NCI-H1436 treated with DMSO at 0.1 percent for 48 hours (cell line): ENCODE results near the gene SNX20.

ENCODE experiments used
- DNase-seq: peaks from one replicate; lab custom pipeline; 2025; lab: John Stamatoyannopoulos, UW

Gene SNX20

DNA sequence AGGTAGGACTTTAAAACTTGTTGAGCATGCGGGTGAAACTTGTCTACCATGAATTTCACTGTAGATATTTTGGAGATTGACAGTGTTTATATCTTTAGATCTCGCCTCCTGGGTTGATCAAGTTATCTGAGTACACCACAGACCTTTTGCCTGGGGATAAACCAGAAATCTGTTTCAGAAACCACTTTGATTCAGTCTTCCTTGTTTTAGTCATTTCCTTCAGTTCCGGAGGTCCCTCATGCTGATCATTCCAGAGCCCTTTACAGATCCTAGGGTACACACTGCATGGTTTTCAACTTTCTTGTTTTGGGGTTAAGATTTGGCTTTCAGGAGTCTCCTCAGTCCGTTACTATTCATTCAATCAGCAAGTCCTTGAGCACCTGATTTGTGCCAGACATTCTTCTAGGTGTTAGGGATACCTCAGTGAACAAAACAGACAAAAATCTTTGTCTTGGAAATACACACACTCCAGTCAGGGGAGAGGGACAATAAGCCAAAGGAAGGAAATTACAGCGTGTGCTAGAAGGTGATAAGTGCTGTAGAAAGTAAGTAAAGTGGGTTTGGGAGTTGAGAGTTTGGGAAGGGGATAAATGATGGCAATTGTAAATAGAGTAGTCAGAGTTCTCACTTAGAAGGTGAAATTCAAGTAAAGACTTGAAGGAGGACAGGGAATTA is 24.5 kb upstream of the SNX20 start:
- no peak for DNase-seq

DNA sequence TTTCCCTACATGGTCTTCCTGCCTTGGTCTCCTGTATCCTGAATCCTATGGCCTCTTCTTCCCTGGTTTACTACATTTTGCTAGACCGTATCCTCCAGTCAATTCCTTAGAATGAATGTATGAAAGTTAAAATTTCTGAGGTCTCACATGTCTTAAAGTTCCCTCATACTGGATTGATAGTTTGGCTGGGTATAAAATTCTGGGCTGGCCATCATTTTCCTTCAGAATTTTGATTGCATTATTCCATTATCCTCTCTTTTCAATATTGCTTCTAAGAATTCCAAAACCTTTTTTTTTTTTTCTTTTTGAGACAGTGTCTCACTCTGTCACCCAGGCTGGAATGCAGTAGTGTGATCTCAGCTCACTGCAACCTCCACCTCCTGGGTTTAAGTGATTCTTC is 23.1 kb upstream of the SNX20 start:
- no peak for DNase-seq

DNA sequence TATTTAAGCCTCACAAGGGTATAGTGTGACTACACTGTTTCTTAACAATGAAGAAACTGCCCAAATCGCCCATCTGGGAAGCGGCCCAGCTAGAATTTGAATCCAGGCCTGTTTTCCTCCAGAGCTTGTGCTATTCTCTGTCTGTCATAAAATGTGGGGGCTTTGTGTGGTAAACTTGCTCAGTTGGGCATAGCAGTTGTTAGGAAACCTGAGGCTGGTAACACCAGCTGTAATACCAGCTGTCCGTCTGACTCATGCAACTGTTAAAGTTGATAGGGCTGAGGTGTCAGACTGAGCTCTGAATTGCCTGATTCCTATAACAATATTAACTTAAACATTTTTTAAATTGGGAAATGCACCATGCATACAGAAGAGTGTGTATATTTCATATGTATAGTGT is 21.6 kb upstream of the SNX20 start:
- no peak for DNase-seq

DNA sequence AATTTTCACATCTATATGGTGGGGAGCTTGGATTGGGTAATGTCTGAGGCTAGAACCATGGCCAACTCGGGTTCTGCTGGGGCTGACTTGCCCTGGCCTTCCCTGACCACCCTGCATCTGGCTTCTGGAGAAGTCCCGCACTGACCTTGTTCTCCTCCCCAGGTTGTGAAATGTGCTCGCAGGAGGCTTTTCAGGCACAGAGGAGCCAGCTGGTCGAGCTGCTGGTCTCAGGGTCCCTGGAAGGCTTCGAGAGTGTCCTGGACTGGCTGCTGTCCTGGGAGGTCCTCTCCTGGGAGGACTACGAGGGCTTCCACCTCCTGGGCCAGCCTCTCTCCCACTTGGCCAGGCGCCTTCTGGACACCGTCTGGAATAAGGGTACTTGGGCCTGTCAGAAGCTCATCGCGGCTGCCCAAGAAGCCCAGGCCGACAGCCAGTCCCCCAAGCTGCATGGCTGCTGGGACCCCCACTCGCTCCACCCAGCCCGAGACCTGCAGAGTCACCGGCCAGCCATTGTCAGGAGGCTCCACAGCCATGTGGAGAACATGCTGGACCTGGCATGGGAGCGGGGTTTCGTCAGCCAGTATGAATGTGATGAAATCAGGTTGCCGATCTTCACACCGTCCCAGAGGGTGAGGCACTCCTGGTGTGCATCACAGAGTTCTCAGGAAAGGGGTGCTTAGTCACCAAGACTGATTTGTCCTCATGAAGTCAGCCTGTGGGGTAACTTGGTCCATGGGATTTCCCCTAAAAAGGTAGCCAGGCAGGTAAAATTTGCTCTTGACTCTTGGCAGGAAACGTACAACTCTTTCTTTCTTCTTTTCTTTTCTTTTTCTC is 18.4 kb upstream of the SNX20 start:
- DNase-seq = no peak

DNA sequence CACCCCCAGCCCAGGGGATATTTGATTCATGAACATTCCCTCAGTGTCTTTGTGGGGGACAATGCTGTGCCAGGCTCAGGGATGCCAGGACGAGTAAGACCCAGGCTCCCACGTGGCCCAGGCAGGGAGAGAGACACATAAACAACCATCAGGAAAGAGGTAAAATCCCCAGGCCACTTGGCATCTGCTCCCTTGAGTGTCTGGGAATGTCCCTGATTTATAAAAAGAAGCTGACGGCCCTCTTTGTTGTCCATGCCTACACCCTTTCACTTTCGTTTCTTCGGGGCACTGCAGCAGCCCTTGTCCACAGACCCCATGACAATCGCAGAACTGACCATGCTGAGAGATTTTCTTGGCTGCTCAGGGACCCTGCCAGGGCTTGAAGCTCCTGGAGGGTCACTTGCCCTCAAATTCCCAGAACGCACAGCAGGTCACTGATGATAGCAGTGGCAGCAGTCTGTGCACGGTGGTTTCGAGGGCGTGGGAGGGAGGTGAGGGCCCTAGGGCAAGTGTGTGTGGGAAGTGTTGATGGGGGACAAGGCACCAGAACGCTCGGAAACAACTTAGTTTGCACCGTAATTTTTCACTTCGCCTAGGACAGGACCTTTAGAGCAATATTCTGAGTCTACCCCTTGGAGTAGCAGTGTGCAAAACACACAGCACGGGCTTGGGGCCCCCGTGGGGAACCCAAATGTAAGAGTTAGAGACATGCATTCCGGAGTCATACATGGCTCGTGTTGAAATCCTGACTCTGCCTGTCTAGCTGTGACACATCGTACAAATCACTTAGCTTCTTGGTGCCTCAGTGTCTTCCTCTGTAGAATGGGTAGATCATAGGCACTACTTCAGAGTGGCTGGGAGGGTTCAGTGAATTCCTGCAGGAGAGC is 17.0 kb upstream of the SNX20 start:
- no peak for DNase-seq

DNA sequence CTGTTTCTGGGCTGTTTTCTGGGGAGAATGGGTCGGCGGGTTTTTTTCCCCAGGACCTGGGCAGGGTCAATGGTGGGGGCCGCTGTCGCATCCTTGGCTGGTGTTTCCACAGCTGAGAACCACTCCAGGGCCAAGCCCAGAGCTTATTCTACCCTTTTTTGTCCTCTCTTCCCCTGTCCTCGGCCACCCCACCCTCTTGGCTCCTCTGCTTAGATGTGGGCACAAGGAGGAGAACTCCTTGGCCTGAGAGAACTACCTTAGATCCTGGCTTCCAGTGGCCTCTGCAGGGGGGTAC is 16.3 kb upstream of the SNX20 start:
- no peak for DNase-seq

DNA sequence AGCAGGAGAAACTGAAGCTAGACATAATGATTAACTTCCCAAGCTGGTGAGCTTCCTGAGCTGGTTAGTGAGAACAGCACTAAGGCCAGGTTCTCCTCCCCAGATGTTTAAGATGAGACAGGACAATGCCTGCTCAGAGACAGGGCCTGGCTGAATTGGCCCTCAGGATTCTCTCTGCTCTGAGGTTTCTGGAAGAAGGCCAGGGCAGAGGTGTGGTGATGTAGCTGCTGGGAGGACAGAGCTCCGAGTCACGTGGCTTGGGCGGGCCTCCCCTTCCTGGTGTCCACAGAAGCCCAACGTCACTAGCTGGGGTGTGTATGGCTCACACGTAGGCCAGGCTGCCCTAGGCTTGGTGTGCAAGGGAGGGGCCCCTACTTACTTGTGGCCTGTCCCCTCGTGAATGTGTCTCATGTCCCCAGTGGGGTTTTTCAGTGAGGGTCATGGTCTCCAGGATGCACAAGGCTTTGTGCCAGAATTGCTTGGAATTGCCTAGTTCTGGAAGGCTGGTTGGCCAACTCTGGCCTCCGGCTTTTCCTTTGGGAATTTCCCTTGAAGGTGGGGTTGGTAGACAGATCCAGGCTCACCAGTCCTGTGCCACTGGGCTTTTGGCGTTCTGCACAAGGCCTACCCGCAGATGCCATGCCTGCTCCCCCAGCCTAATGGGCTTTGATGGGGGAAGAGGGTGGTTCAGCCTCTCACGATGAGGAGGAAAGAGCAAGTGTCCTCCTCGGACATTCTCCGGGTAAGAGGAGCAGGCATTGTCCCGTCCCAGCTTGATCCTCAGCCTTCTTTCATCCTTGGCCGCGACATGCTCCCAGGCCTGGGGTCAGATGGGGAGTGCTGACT is 15.7 kb upstream of the SNX20 start:
- no peak for DNase-seq

DNA sequence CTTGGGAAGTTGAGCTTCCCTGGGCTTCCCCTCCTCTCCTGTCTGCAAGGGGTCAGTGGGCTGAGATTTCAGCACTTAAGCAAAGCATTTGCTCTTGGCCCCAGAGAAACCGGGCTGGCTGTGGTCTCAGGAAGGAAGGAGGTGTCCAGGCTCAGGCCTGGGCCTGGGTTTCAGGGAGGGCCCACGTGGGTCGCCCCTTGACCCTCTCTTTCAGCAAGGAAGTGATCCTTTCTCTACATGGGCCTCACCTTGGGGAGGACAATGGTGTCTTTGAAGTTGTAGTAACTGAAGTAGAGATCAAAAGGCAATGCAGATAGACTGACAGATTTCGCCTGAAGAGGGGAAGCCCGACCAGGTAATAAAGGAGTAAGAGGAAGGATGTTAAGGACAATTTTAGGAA is 15.0 kb upstream of the SNX20 start:
- no peak for DNase-seq

DNA sequence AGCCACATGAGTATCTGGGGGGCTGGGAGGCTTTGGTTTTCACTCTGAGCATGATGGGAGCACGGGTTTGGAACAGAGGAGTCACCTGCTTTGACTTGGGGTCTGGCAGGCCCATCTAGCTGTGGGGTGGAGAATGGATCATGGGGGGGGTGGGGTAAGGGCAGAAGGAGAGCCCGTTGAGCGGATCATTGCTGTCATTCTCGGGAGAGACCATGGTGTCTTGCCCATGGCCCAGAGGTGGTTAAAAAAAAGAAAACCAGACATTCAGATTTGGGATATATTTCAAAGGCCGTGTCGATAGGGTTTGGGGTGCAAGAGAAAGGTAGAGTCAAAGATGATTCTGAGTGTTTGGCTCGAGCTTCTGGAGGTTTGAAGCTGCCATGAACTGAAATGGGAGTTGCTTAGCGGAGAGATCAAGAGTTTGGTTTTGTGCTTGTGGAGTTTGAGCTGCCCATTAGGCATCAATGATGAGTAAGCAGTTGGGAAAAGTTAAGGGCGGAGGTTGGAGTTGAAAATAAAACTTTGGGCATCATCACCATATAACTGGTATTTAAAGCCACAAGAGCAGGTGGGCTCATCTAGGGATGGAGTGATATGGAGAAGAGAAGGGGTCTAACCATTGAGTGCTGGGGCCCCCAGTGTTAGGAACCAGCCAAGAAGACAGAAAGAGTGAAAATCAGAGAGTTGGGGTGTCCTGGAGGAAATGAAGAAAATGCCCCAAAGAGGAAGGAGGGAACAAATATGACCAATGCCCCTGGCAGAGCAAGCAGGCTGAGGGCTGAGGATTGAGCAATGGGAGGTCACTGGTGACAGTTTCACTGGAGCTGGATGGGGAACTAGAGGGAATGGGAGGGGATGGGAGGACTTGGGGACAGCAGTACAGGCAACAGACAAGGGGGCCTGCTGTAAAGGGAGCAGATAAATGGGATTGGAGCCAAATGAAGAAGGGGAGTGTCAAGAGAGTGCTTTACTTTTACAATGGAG is 14.2 kb upstream of the SNX20 start:
- no peak for DNase-seq

DNA sequence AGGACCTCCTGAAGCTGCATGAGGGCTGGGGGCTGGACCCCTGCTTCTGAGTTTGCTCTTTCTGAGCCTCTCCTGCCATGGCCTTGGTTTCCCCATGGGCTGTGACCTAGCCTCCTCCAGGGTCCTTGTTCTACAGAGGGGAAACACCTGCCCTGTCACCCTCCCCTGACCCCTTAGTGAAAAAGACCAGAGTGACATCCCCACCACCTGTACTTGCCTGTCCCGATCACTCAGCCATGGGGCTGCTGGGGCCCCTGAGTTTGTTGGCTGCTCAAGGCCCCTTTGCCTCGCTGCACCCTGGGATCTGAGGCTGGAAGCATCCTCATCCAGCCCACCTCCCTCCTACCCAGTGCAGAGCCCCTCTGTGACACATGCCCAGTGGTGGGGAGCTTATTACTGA is 13.1 kb upstream of the SNX20 start:
- no peak for DNase-seq

DNA sequence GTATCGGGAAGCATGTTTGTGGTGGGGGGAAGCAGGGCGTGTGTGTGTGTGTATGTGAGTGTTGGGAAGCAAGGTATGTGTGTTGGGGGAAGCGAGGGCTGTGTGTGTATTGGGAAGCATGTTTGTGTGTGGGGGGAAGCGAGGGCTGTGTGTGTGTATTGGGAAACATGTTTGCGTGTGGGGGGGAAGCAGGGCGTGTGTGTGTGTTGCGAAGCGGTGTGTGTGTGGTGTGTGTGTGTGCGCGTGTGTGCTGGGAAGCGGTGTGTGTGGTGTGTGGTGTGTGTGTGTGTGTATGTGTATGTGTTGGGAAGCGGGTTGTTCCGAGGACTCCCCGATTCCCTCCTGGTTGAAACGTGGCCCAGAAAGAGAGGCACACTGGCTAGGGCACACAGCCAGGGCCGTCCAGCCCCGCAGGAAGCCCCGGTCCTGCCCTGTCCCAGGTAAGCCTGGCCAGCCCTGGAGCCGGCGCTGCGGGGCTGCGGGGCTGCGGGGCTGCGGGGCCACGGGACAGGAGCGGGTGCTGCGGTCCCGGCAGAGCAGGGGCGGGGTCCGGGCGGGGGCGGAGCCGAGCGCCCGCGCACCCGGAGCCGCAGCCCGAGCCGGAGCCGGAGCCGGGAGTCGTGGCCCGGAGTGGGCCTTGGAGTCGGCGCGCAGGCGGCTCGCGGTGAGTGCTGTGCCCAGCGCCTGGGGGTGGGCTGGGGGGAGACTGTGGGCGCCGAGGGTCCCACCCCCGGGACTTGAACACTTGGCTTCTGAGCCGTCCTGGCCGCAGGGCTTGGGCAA is 12.1 kb upstream of the SNX20 start, which contains the start of gene NOD2:
Gene NOD2, plus strand, starts transcription at position 608 of the 783 bp plus-strand sequence. CDS start 5,890 bp downstream, outside the sequence.
- no peak for DNase-seq

DNA sequence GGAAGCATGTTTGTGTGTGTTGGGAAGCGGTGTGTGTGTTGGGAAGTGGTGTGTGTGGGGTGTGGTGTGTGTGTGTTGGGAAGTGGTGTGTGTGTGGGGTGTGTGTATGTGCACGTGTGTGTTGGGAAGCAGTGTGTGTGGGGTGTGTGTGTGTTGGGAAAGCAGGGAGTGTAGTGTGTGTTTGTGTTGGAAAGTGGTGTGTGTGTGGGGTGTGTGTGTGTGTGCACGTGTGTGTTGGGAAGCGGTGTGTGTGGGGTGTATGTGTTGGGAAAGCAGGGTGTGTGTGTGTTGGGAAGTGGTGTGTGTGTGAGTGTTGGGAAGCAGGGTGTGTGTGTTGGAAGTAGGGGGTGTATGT is 11.5 kb upstream of the SNX20 start:
- DNase-seq = no peak

DNA sequence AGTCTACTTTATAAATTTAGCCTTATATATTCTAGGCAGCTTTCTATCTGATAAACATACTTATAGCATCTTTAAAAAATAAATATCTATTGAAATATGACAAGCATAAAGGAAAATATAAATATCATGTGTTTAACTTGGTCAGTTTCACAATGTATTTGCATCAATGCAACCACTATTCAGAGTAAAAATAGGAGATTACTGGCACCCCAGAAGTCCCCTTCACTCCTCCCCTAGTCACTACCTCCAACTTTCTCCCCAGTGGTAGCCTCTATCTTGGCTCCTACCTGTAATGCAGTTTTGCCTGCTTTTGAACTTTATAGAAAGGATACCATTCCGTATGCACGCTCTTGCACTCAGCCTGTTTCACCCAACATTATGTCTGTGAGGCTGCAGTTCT is 9.1 kb upstream of the SNX20 start:
- no peak for DNase-seq

DNA sequence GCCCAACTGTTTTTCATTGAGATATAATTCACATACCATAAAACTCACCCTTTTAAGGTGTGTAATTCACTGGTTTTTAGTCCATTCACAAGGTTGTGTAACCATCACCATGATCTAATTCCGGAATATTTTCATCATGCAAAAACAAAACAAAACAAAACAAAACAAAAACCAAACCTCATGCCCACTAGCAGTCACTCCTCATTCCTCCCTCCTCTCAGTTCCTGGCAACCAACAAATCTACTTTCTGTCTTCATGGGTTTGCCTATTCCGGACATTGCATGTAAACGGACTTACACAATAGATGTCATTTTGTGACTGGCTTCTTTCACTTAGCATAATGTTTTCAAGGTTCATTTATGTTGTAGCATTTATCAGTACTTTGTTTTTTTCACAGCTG is 7.8 kb upstream of the SNX20 start:
- DNase-seq = no peak

DNA sequence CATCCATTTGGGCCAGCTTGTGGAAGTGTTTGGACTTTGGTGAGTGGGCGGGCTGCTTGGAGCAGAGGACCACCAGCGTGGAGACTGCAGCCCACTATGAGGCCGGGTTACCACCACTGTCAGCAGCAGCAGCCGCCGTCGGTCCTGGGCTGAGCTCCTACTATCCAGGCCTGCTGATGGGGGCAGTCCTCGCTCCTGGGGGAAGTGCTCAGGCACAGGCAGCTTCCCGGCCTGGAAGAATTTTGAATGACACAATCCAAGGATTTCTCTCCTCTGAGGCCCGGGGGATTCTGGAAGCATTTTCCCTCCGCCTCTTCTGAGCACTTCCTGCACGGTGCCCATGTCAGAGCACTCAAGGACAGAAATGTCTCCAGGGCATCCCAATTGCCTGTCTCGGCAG is 7.0 kb upstream of the SNX20 start:
- no peak for DNase-seq

DNA sequence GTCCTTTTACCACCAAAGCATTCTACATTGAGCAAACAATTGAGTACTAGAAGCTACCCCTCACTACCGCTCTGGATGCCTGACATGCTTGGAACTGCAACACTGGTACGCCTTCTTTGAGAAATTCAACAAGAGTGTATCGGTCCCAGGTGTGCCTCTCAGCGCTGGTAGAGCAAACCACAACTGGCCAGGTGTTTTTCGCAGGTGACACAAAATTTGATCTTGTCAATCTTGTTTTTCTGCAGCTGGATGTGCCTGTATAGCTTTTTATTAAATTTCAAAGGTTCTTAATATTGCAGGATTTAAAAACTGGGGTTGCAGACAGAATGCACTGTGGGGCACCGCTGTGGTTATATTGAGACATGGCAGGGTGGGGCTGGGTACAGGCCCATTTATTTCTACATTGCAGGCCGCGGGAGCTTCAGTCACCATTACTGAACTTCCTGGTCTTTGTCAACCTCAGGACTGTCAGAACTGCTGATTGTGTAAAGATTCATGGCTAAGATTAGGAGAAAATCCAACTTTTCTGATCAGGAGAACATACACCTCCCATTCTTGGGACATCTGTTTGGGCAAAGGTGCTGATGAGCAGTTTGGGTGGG is 4.5 kb upstream of the SNX20 start:
- no peak for DNase-seq

DNA sequence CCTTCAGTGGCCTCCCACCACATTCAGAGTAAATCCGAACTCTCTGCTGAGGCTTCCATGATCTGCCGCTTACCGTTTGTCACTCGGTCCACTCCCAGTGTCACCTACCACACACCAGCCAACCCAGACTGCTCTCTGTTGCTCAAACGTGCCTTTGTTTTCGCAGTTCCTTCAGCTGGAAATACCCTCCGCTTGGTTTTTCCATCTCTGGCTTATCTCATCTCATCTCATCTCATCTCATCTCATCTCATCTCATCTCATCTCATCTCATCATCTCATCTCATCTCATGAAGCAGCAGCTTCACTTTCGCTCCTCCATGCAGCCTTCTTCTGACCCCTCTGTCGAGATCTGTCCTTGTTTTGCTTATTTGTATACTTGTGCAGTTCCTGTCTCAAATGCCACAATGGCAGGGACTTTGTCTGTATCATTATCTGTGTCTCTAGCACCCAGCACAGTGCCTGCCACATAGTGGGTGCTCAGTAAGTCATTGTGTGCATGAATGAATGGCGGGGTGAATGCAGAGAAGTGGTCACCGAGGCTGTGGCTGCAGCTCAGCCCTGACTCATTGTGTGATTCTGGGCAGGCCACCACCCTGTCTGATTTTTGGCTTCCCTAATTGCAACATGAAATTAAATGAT is 3.8 kb upstream of the SNX20 start:
- DNase-seq = no peak

DNA sequence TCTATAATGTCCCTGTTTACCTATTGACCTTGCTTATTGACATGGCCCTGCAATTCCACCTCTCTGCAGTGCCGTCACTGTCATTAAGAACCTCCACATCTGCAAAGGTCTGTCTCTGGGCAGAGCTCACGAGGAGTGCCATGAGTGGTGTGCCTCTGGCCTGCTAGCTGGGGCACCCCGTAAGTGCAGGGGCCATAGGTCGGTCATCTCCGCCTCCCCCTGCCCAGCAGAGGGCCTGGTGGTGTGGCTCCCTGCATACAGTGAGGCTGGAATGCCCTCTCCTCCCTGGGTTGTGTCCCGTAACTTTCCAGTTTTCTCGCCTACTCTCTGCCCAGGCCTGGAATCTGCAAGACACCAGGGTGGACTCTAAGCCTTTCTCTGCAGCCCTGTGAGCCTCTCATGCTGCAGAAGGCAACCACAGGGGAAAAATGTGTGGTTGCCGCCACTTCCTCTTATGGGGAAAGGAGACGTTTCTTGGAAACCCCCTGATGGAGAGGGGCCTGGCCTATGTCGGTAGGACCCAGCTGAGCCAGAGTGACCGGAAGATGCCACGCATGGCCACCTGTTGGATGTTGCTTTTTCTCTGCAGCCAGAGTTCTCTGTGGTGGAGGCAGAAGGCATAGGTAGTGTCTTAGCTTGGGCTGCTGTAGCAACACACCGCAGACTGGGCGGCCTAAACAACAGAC is 2.7 kb upstream of the SNX20 start:
- no peak for DNase-seq

DNA sequence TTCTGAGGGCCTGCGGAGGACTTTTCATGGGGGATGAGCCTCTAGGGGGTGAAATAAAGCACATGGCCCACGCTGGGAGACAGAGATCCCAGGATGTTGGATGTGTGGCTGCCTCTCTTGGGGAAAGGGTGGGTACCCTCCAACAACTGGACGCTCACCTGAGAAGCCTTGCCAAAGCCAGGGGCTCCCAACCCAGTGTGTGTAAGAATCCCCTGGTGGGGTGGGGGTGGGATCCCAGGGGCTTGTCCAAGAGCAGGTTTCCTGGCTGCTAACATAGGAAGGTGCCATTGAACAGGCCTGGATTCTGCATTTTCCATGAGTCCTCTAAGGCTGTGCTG is 587 bp downstream of the SNX20 start:
- DNase-seq = no peak
